PC-3 (cell line): ENCODE data around the gene DMRT3.

Source experiments
- EZH2phosphoT487 ChIP-seq: fragments of 300-600 bp; sonication (generic); IDR thresholded peaks from 2 replicates; pipeline ENCODE4 v1.6.1; 2018; ENCODE audit warnings: mild to moderate bottlenecking, antibody characterized with exemption, low read length, borderline replicate concordance
- TF ChIP-seq, protein P1 (sequence below): fragments of 300-600 bp; sonication (generic); conservative IDR thresholded peaks from 2 replicates; pipeline ENCODE4 v1.5.1; 2017; ENCODE audit warnings: antibody characterized with exemption, low read depth, mild to moderate bottlenecking, low read length

DNA sequence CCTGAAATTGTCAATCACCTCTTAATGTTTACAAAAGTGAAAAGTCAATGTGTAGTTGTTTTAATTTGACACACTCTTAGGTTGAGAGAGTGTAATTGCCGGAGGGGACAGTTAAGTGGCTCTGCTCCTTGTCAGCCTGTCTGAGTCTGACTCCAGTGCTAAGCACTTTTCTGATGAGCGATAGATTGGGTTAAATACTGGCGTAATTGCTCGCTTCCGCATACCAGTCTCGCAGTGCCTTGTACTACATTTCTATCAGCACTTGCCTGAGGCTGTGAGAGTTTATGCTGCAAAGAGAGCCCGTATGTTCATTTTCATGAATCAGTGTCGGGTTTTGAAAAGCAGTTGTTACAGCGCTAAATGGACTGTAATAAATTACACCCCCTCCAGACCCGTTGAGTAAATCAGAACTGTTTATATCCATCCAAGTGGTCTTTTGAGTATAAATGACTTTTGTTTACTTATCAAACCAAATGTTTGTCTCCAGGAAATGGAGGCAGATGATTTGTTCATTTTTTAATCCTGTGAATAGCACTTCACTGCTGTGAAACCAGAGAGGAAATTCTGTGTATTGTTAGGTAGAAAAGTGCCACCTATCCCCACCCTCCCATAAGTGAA is 41.0 kb upstream of the DMRT3 start:
- TF ChIP-seq, protein P1, sequence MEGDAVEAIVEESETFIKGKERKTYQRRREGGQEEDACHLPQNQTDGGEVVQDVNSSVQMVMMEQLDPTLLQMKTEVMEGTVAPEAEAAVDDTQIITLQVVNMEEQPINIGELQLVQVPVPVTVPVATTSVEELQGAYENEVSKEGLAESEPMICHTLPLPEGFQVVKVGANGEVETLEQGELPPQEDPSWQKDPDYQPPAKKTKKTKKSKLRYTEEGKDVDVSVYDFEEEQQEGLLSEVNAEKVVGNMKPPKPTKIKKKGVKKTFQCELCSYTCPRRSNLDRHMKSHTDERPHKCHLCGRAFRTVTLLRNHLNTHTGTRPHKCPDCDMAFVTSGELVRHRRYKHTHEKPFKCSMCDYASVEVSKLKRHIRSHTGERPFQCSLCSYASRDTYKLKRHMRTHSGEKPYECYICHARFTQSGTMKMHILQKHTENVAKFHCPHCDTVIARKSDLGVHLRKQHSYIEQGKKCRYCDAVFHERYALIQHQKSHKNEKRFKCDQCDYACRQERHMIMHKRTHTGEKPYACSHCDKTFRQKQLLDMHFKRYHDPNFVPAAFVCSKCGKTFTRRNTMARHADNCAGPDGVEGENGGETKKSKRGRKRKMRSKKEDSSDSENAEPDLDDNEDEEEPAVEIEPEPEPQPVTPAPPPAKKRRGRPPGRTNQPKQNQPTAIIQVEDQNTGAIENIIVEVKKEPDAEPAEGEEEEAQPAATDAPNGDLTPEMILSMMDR: no peak
- TF ChIP-seq EZH2phosphoT487: no peak
